Aorta (tissue), 5 donors: Measurements from ENCODE around the gene RALGPS1. TPM values are rescaled to one million over a fixed set of nuclear protein-coding genes. Genes with fewer than 3 reads are reported as not detected.

Source experiments
- ATAC-seq: fragments of 200-7000 bp; cut with Tn5 transposase; one replicate; pipeline ENCODE4 v1.9.1; 2022; ENCODE audit warnings: moderate library complexity; ENCODE audit not compliant: low FRiP score
- DNase-seq, 2 donors: peaks; one replicate each; pipeline ENCODE4 v3.0.0-alpha.2; 2020
- H3K27ac ChIP-seq, 2 donors: one replicate each; pipeline ENCODE4 v1.5.1; 2013; ENCODE audit warnings: low read length in 2 of 2, mild to moderate bottlenecking in 2 of 2, moderate library complexity in 2 of 2, control low read depth in 1 of 2, inconsistent platforms in 1 of 2, low read depth in 1 of 2
- H3K27me3 ChIP-seq, 2 donors: one replicate each; pipeline ENCODE4 v1.6.1; 2013; ENCODE audit warnings: control low read depth in 1 of 2, low read length in 1 of 2, mild to moderate bottlenecking in 1 of 2, moderate library complexity in 1 of 2; ENCODE audit not compliant: insufficient read depth in 2 of 2, control insufficient read depth in 1 of 2
- H3K36me3 ChIP-seq, 2 donors: one replicate each; pipeline ENCODE4 v1.6.1; 2013; ENCODE audit warnings: control low read depth in 1 of 2, low read length in 1 of 2, mild to moderate bottlenecking in 1 of 2; ENCODE audit not compliant: insufficient read depth in 2 of 2, control insufficient read depth in 1 of 2
- H3K4me1 ChIP-seq, 2 donors: one replicate each; pipeline ENCODE4 v1.6.1; 2013; ENCODE audit warnings: low read length in 2 of 2, control low read depth in 1 of 2, mild to moderate bottlenecking in 1 of 2, moderate library complexity in 1 of 2; ENCODE audit not compliant: insufficient read depth in 2 of 2, control insufficient read depth in 1 of 2
- H3K4me3 ChIP-seq, 2 donors: one replicate each; pipeline ENCODE4 v1.5.1; 2013; ENCODE audit warnings: low read length in 2 of 2, control low read depth in 1 of 2, mild to moderate bottlenecking in 1 of 2
- H3K9me3 ChIP-seq: one replicate; pipeline ENCODE4 v1.6.1; 2013; ENCODE audit warnings: mild to moderate bottlenecking, low read length; ENCODE audit not compliant: control insufficient read depth
- WGBS, 2 donors: extraction: QIAGEN DNeasy Blood & Tissue Kit; methylation state at CpG; one replicate each; pipeline ENCODE4 v1.1.7; 2013; 5-methylcytosine and 5-hydroxymethylcytosine counted together
- intact Hi-C, 2 donors: fragments of 100-400 bp; cut with DNase I; formaldehyde crosslinking; loops; one replicate each; pipeline versions ENCODE4 v1.14.2 to v1.15.0; 2022
- polyA plus RNA-seq, 2 donors: library from polyadenylated mRNA; stranded (reverse); fragments of 200-250 nt; gene quantifications; one replicate each; pipeline ENCODE4 v1.2.3, GENCODE V29; 2013
- total RNA-seq, 2 donors: library from RNA; stranded (reverse); fragmentation: NEBNext Ultra II Directional; extraction: Animal tissue kit (Norgen Biotek cat#: 25700); gene quantifications; one replicate each; pipeline ENCODE4 v1.2.1, GENCODE V29; 2021
- donor health status: healthy with polysubstance abuse.
- donor health status: Bipolar disorder and iron deficiency.
- donor health status: DM: no; HTN: no; CAD: no.
- donor health status: DM: no; HTN: no; CAD: no.
- donor health status: DM: yes; HTN: yes; CAD: no.

The RALGPS1 gene
- total and polyA plus RNA-seq, 4 donors = 2.0 to 19.7 (median 8.3) TPM

- DNase-seq (no peak), ATAC-seq (no peak)
- Histone ChIP-seq H3K9me3 (no peaks in the 10 kb centered on the region), H3K27ac (no peak overlapping the region), H3K4me3 (no peak overlapping the region), H3K27me3 (no peaks in the 10 kb centered on the region), H3K4me1 (no peaks in the 10 kb centered on the region), H3K36me3 (no peaks in the 10 kb centered on the region)
- intact Hi-C loops = no loop called here
- WGBS, 2 donors = 82 to 84% methylated on average over 4 of the region's 4 CpGs
These were observed 160.3 kb downstream of the RALGPS1 start for GRCh38 chr9:127074561-127075548.

DNA sequence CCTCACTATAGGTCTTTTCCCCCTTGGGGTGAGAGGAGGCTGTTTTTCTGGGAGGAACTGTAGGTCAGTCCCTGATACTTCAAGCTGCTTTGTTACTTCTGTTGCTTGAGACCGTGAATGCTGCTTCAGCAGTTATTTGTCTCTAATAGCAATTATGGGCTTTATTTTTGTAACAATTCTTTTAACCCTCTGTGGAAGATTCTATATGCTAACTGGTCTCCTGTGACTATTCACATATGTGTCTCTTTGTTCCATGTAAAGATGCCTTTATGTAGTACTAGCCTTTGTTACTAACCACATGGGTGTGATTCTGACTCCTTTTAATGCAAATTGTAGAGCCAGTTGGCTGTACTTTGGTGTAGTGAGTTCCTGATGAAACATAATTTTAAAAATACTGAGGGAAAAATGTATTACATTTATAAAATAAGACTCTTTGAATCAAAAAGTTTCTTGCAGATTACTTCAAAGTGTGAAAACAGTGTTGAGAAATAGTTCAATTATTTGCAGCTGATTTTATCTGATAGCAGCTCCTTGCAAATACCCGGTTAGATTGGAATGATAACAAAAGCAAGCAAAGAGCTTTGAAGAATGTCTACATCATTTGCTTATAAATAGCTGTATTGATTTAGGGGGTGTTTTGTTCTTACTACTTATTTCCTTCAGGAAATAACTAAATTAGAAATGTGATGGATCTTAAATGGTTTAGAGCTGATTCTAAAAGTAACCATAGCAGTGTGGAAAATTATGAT, 161.2 kb downstream of the RALGPS1 start:
- H3K27me3 ChIP-seq = no peaks in the 10 kb centered on the region
- intact Hi-C loops = no loop called here
- H3K4me1 ChIP-seq = no peaks in the 10 kb centered on the region
- no peak overlapping the region for H3K27ac ChIP-seq
- H3K4me3 ChIP-seq = no peak overlapping the region
- H3K9me3 ChIP-seq = no peaks in the 10 kb centered on the region
- no peak for ATAC-seq
- no peak for DNase-seq
- 18 to 20% methylated on average over 2 of the region's 2 CpGs for WGBS, 2 donors
- no peaks in the 10 kb centered on the region for H3K36me3 ChIP-seq

GRCh38 chr9:127076860-127077643, 162.5 kb downstream of the RALGPS1 start:
- Histone ChIP-seq H3K36me3 (peaks cover 0 to 2% of the 10 kb centered on the region in 2 donors), H3K4me1 (no peaks in the 10 kb centered on the region), H3K9me3 (no peaks in the 10 kb centered on the region), H3K4me3 (no peak overlapping the region), H3K27me3 (no peaks in the 10 kb centered on the region), H3K27ac (no peak overlapping the region)
- no peak for DNase-seq
- intact Hi-C loops = no loop called here
- WGBS, 2 donors = 93 to 94% methylated on average over 5 of the region's 5 CpGs
- no peak for ATAC-seq

DNA sequence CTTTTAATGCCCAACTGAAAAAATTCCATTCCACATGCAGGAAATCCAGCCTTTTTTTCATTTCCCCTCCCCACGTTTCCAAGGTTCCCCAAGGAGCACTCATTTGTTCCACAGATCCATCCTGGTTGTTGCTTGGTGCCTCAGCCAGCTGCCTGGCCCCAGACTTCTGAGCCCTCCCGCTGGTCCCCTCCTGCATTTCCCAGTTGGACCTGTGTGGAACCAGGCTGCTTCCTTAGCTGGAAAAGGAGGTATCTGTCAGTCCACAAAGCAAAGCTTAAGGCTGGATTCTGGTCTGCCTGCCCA, 163.0 kb downstream of the RALGPS1 start:
- intact Hi-C loops = no loop called here
- Histone ChIP-seq H3K4me1 (no peaks in the 10 kb centered on the region), H3K27ac (no peak overlapping the region), H3K27me3 (no peaks in the 10 kb centered on the region), H3K4me3 (no peak overlapping the region), H3K9me3 (no peaks in the 10 kb centered on the region), H3K36me3 (peaks cover 0 to 2% of the 10 kb centered on the region in 2 donors)
- ATAC-seq (no peak), DNase-seq (no peak)
- 71% methylated on average over 2 of the region's 2 CpGs for WGBS, 2 donors

- H3K9me3 ChIP-seq = no peaks in the 10 kb centered on the region
- no peak overlapping the region for H3K4me3 ChIP-seq
- WGBS, 2 donors = 96 to 99% methylated on average over 6 of the region's 6 CpGs
- DNase-seq = no peak
- ATAC-seq = no peak
- peaks cover 0 to 2% of the 10 kb centered on the region in 2 donors for H3K36me3 ChIP-seq
- H3K4me1 ChIP-seq = no peaks in the 10 kb centered on the region
- intact Hi-C loops = no loop called here
- H3K27ac ChIP-seq = no peak overlapping the region
- no peaks in the 10 kb centered on the region for H3K27me3 ChIP-seq
These were observed 163.8 kb downstream of the RALGPS1 start for GRCh38 chr9:127078336-127078735.

- DNase-seq (no peak), ATAC-seq (no peak)
- intact Hi-C loops = no loop called here
- Histone ChIP-seq H3K27me3 (no peaks in the 10 kb centered on the region), H3K27ac (no peak overlapping the region), H3K36me3 (peaks cover 0 to 2% of the 10 kb centered on the region in 2 donors), H3K4me1 (no peaks in the 10 kb centered on the region), H3K4me3 (no peak overlapping the region), H3K9me3 (no peaks in the 10 kb centered on the region)
- 100% methylated on average over 1 of the region's 1 CpG for WGBS, 2 donors
These were observed 164.4 kb downstream of the RALGPS1 start for GRCh38 chr9:127078988-127079387.

DNA sequence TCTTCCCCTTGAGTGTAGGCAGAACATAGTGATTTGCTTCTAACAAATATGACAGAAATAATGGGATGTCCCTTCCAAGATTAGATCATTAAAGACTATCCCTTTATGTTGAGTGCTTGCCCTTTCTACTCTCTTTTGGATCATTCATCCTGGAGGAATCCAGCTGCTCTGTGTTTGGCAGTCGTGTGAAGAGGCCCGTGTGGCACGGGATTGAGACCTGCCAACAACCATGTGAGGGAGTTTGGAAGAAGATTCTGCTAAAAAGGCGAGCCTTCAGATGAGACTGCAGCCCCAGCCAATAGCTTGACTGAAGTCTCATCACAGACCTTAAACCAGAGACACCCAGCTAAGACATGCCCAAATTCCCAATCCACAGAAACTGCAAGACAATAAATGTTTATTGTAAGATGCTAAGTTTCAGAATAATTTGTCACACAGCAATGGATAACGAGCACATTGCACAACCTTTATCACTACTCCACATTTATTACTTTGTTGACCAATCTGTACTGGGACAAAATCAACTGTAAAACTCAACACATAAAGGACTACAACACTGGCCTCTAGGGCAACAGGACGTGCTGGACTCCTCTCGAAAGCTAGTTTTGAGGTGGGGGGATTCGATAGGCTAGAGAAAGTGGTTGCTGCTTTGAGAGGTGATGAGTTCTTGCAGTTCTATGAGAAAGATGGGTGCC, 165.0 kb downstream of the RALGPS1 start:
- Histone ChIP-seq H3K36me3 (peaks cover 0 to 2% of the 10 kb centered on the region in 2 donors), H3K4me3 (no peak overlapping the region), H3K27me3 (no peaks in the 10 kb centered on the region), H3K4me1 (no peaks in the 10 kb centered on the region), H3K9me3 (no peaks in the 10 kb centered on the region), H3K27ac (no peak overlapping the region)
- intact Hi-C loops = no loop called here
- ATAC-seq = no peak
- WGBS, 2 donors = 95 to 96% methylated on average over 8 of the region's 8 CpGs
- no peak for DNase-seq
